GM19023 (cell line): ENCODE results near the gene XXYLT1.

Experiments used
- ATAC-seq: cut with Tn5 transposase; IDR thresholded peaks from one replicate; pipeline ENCODE4 v1.9.1; 2021; ENCODE audit warnings: mild to moderate bottlenecking, moderate library complexity; ENCODE audit not compliant: unreplicated experiment

Gene XXYLT1

GRCh38 chr3:195035345-195036202 is 235.4 kb downstream of the XXYLT1 start:
- no peak for ATAC-seq

GRCh38 chr3:195034541-195034940 is 236.4 kb downstream of the XXYLT1 start:
- no peak for ATAC-seq

- ATAC-seq, result no peak
These were observed 236.9 kb downstream of the XXYLT1 start for GRCh38 chr3:195034101-195034500.

GRCh38 chr3:195033531-195034091 is 237.3 kb downstream of the XXYLT1 start:
- no peak for ATAC-seq

GRCh38 chr3:195032955-195033354 is 238.0 kb downstream of the XXYLT1 start:
- ATAC-seq, result no peak

- ATAC-seq, result no peak
These were observed 238.7 kb downstream of the XXYLT1 start for GRCh38 chr3:195032106-195032759.

GRCh38 chr3:195031574-195032003 is 239.4 kb downstream of the XXYLT1 start:
- no peak for ATAC-seq

GRCh38 chr3:195030791-195031321 is 240.1 kb downstream of the XXYLT1 start:
- ATAC-seq, result no peak

GRCh38 chr3:195028877-195029606 is 241.9 kb downstream of the XXYLT1 start:
- ATAC-seq, result no peak

GRCh38 chr3:195025884-195026200 is 245.1 kb downstream of the XXYLT1 start:
- ATAC-seq, result no peak

- no peak for ATAC-seq
These were observed 245.7 kb downstream of the XXYLT1 start for GRCh38 chr3:195025056-195025883.

GRCh38 chr3:195023989-195024388 is 247.0 kb downstream of the XXYLT1 start:
- no peak for ATAC-seq

GRCh38 chr3:195023576-195023975 is 247.4 kb downstream of the XXYLT1 start:
- no peak for ATAC-seq

GRCh38 chr3:195021692-195022091 is 249.3 kb downstream of the XXYLT1 start:
- no peak for ATAC-seq

GRCh38 chr3:195020921-195021320 is 250.0 kb downstream of the XXYLT1 start:
- no peak for ATAC-seq

- ATAC-seq, result no peak
These were observed 250.8 kb downstream of the XXYLT1 start for GRCh38 chr3:195020185-195020584.

GRCh38 chr3:195019335-195019734 is 251.6 kb downstream of the XXYLT1 start:
- no peak for ATAC-seq
